PC-9 (cell line): ENCODE data around the gene ENG. TPM values are rescaled to one million over a fixed set of nuclear protein-coding genes. Genes with fewer than 3 reads are reported as not detected.

Source experiments
- BruUV-seq: library from RNA; stranded (reverse); fragments of 400-500 nt; replicated peaks from 2 replicates; lab custom pipeline; 2021; lab: Mats Ljungman, UMichigan
- CTCF ChIA-PET: fragments of 300-600 bp; sonication (Branson Sonifier 250); formaldehyde crosslinking; loops from one replicate; lab custom pipeline; 2022; ENCODE audit warnings: antibody characterized with exemption; lab: Charles Lee
- POLR2A ChIA-PET: fragments of 300-600 bp; sonication (Branson Sonifier 250); formaldehyde crosslinking; loops from one replicate; lab custom pipeline; 2022; ENCODE audit warnings: antibody characterized with exemption; ENCODE audit not compliant: unreplicated experiment; lab: Charles Lee
- DNase-seq, 2 experiments: peaks; one replicate each; pipeline versions ENCODE4 v3.0.0 to v3.0.0-alpha.2; 2015 to 2022; ENCODE audit warnings: mixed read lengths in 1 of 2
- H2AFZ ChIP-seq: fragments of 200-600 bp; sonication (generic); 2 replicates; pipeline ENCODE4 v1.8.1; 2017; ENCODE audit warnings: antibody characterized with exemption
- H3F3A ChIP-seq: fragments of 200-600 bp; sonication (generic); 2 replicates; pipeline ENCODE4 v1.8.1; 2017; ENCODE audit warnings: antibody characterized with exemption, mild to moderate bottlenecking, low read depth; ENCODE audit not compliant: insufficient read depth
- H3K27ac ChIP-seq: fragments of 200-600 bp; sonication (generic); 2 replicates; pipeline ENCODE4 v1.6.1; 2016; ENCODE audit warnings: mixed run types
- H3K27me3 ChIP-seq: fragments of 200-600 bp; sonication (generic); 2 replicates; pipeline ENCODE4 v1.6.1; 2016; ENCODE audit warnings: low read depth, mixed run types; ENCODE audit not compliant: insufficient read depth
- H3K36me3 ChIP-seq: fragments of 200-600 bp; sonication (generic); 2 replicates; pipeline ENCODE4 v1.6.1; 2016; ENCODE audit warnings: low read depth, mixed run types
- H3K4me1 ChIP-seq: fragments of 200-600 bp; sonication (generic); replicated peaks from 2 replicates; pipeline ENCODE4 v1.6.1; 2016; ENCODE audit warnings: mixed run types; ENCODE audit not compliant: insufficient read depth
- H3K4me2 ChIP-seq: fragments of 200-600 bp; sonication (generic); 2 replicates; pipeline ENCODE4 v1.6.1; 2017; ENCODE audit warnings: mixed run types
- H3K4me3 ChIP-seq: fragments of 200-600 bp; sonication (generic); 2 replicates; pipeline ENCODE4 v1.6.1; 2016; ENCODE audit warnings: mixed run types
- H3K79me2 ChIP-seq: fragments of 200-600 bp; sonication (generic); 2 replicates; pipeline ENCODE4 v1.6.1; 2017; ENCODE audit warnings: low read depth, mixed run types
- H3K9me2 ChIP-seq: fragments of 200-600 bp; sonication (generic); 2 replicates; pipeline ENCODE4 v1.8.1; 2017; ENCODE audit warnings: mild to moderate bottlenecking; ENCODE audit not compliant: insufficient read depth
- H3K9me3 ChIP-seq: fragments of 200-600 bp; sonication (generic); 2 replicates; pipeline ENCODE4 v1.8.1; 2016; ENCODE audit warnings: low read depth; ENCODE audit not compliant: insufficient read depth
- H4K20me1 ChIP-seq: fragments of 200-600 bp; sonication (generic); 2 replicates; pipeline ENCODE4 v1.8.1; 2017; ENCODE audit not compliant: insufficient read depth
- CTCF ChIP-seq: fragments of 200-600 bp; sonication (generic); conservative IDR thresholded peaks from 2 replicates; pipeline ENCODE4 v1.6.1; 2017; ENCODE audit warnings: mixed run types, antibody characterized with exemption, mild to moderate bottlenecking, moderate library complexity
- EZH2 ChIP-seq: fragments of 200-600 bp; sonication (generic); IDR thresholded peaks from 2 replicates; pipeline ENCODE4 v1.8.0; 2017; ENCODE audit warnings: antibody characterized with exemption, low read depth
- intact Hi-C: fragments of 100-400 bp; cut with micrococcal nuclease; formaldehyde crosslinking; loops from one replicate; pipeline ENCODE4 v1.10.0; 2022; ENCODE audit not compliant: unreplicated experiment
- total RNA-seq: library from RNA; stranded (reverse); gene quantifications from 2 replicates; pipeline ENCODE4 v1.2.3, GENCODE V29; 2021

Gene ENG
- total RNA-seq, 1 experiment from 2014 or later = 23.1 TPM

- Histone ChIP-seq H3K36me3 (no peaks in the 10 kb centered on the region), H3F3A (peaks cover 13% of the 10 kb centered on the region; the same call in 1 of the 2 replicates), H3K27me3 (peaks cover 2% of the 10 kb centered on the region; the same call in 1 of the 2 replicates), H3K9me3 (no peaks in the 10 kb centered on the region), H3K4me1 (peaks cover 7% of the 10 kb centered on the region), H3K4me2 (no peak overlapping the region), H3K9me2 (no peaks in the 10 kb centered on the region), H3K4me3 (no peak overlapping the region), H3K79me2 (no peaks in the 10 kb centered on the region), H3K27ac (no peak overlapping the region), H4K20me1 (no peaks in the 10 kb centered on the region), H2AFZ (no peak overlapping the region)
- intact Hi-C loops = no loop called here
- no peak for DNase-seq
- no TSS peak for BruUV-seq
- ChIA-PET CTCF (no interaction called here), POLR2A (no interaction called here)
- TF ChIP-seq CTCF (no peak), EZH2 (no peak)
Observed at GRCh38 chr9:127768698-127769097, 85.8 kb downstream of the ENG start.

- no peak overlapping the region for H3K27ac ChIP-seq
Observed at GRCh38 chr9:127767909-127768331, 86.5 kb downstream of the ENG start.

GRCh38 chr9:127767410-127767809 is 87.0 kb downstream of the ENG start:
- no peaks in the 10 kb centered on the region for H3K9me2 ChIP-seq
- no peak for DNase-seq
- no peak overlapping the region for H2AFZ ChIP-seq
- no peaks in the 10 kb centered on the region for H3K9me3 ChIP-seq
- no peaks in the 10 kb centered on the region for H3K79me2 ChIP-seq
- no peaks in the 10 kb centered on the region for H3K36me3 ChIP-seq
- H3K27me3 ChIP-seq = peaks cover 15% of the 10 kb centered on the region
- no peaks in the 10 kb centered on the region for H4K20me1 ChIP-seq
- TF ChIP-seq EZH2 = no peak
- TF ChIP-seq CTCF = no peak
- H3F3A ChIP-seq = peaks cover 6% of the 10 kb centered on the region; the same call in 1 of the 2 replicates
- ChIA-PET CTCF (interaction anchor here (0.6 kb wide), 1 partner anchor 267 kb away, joined by 3 read pairs; no protein-coding TSS in a partner anchor), POLR2A (no interaction called here)
- H3K27ac ChIP-seq = no peak overlapping the region
- intact Hi-C loops = no loop called here
- no peak overlapping the region for H3K4me3 ChIP-seq
- H3K4me2 ChIP-seq = no peak overlapping the region
- no TSS peak for BruUV-seq
- H3K4me1 ChIP-seq = peaks cover 7% of the 10 kb centered on the region

More at GRCh38 chr9:127767909-127768331, 86.5 kb downstream of the ENG start:
- no TSS peak for BruUV-seq
- no peaks in the 10 kb centered on the region for H3K9me2 ChIP-seq
- TF ChIP-seq CTCF (no peak), EZH2 (no peak)
- H3K9me3 ChIP-seq = no peaks in the 10 kb centered on the region
- peaks cover 6% of the 10 kb centered on the region; the same call in 1 of the 2 replicates for H3F3A ChIP-seq
- H3K27me3 ChIP-seq = peaks cover 10% of the 10 kb centered on the region
- CTCF ChIA-PET = interaction anchor here (0.6 kb wide), 1 partner anchor 267 kb away, joined by 3 read pairs; no protein-coding TSS in a partner anchor
- DNase-seq = no peak
- no peaks in the 10 kb centered on the region for H4K20me1 ChIP-seq
- POLR2A ChIA-PET = no interaction called here
- no peak overlapping the region for H3K4me2 ChIP-seq
- H3K4me3 ChIP-seq = no peak overlapping the region
- H3K79me2 ChIP-seq = no peaks in the 10 kb centered on the region
- no peak overlapping the region for H2AFZ ChIP-seq
- H3K4me1 ChIP-seq = peaks cover 7% of the 10 kb centered on the region
- intact Hi-C loops = no loop called here
- no peaks in the 10 kb centered on the region for H3K36me3 ChIP-seq
